Erythroblast (primary cell): Measurements from ENCODE around the gene BIK.

ENCODE experiments used
- GATA1 ChIP-seq: IDR thresholded peaks from 2 replicates; pipeline ENCODE4 v1.6.1; 2011; ENCODE audit warnings: low read depth, mild to moderate bottlenecking, control low read depth, low read length, moderate library complexity
- POLR2A ChIP-seq: IDR thresholded peaks from 2 replicates; pipeline ENCODE4 v1.6.1; 2011; ENCODE audit warnings: mild to moderate bottlenecking, low read length

GRCh38 chr22:43088627-43088983, 21.9 kb upstream of the BIK start:
- TF ChIP-seq POLR2A (no peak), GATA1 (no peak)
